OCI-LY3 (cell line): Measurements from ENCODE around the gene NT5DC1.

Experiments
- EZH2phosphoT487 ChIP-seq: fragments of 200-600 bp; shearing (Covaris generic); IDR thresholded peaks from 2 replicates; pipeline ENCODE4 v1.6.1; 2018; ENCODE audit warnings: antibody characterized with exemption, mixed run types, low read depth
- TF ChIP-seq, protein P1 (sequence below): fragments of 200-600, 300-600 bp; sonication (generic); IDR thresholded peaks from 2 replicates; pipeline ENCODE4 v1.5.1; 2014; ENCODE audit warnings: antibody characterized with exemption, low read length, low read depth

DNA sequence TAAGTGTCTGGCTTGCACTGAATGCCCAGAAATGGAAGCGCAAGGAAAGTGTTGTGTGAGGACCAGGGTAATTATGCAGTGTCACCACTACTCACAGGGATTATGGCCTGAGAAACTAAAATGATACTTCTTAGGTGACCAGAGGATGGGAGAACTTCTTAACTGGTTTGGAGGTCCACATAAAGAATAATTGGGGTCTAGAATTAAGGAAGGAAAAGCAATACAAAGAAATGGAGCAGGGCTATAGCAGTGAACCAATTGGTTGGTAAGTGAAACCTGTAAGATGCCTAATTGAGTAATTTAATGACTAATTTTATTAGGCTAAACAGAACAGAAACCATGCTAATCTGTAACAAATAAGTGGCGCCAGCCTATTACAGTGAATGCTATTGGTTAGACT is 147.9 kb downstream of the NT5DC1 start:
- TF ChIP-seq, protein P1, sequence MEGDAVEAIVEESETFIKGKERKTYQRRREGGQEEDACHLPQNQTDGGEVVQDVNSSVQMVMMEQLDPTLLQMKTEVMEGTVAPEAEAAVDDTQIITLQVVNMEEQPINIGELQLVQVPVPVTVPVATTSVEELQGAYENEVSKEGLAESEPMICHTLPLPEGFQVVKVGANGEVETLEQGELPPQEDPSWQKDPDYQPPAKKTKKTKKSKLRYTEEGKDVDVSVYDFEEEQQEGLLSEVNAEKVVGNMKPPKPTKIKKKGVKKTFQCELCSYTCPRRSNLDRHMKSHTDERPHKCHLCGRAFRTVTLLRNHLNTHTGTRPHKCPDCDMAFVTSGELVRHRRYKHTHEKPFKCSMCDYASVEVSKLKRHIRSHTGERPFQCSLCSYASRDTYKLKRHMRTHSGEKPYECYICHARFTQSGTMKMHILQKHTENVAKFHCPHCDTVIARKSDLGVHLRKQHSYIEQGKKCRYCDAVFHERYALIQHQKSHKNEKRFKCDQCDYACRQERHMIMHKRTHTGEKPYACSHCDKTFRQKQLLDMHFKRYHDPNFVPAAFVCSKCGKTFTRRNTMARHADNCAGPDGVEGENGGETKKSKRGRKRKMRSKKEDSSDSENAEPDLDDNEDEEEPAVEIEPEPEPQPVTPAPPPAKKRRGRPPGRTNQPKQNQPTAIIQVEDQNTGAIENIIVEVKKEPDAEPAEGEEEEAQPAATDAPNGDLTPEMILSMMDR, result no peak
- TF ChIP-seq EZH2phosphoT487, result no peak
